ENCODE results near the gene ARRB1. TPM values are rescaled to one million over a fixed set of nuclear protein-coding genes. Genes with fewer than 3 reads are reported as not detected.
A peak's percentile ranks its signal among the peaks of the same experiment; 100 is the strongest.
"Not testable (repeated sequence)": the region's sequence is repeated elsewhere in the genome, so short reads cannot be mapped to it uniquely, and the experiment has no call there.

The ARRB1 gene
- total and polyA plus RNA-seq, 5 donors: 12.1 to 32.5 (median 26.4) TPM

GRCh38 chr11:75371949-75372876 is 20.8 kb upstream of the ARRB1 start:
- no peak for DNase-seq
- Histone ChIP-seq H3K27me3 (ENCODE audit: control insufficient read depth, insufficient read depth) (no peaks in the 10 kb centered on the region), H3K4me3 (ENCODE audit: low read length) (no peak overlapping the region), H3K4me1 (ENCODE audit: control insufficient read depth, insufficient read depth, low read length) (peaks cover 3% of the 10 kb centered on the region), H3K27ac (ENCODE audit: low read length) (no peak overlapping the region), H3K9me3 (ENCODE audit: control insufficient read depth, low read length) (no peaks in the 10 kb centered on the region)
- peak; percentile 73 to 81 for ATAC-seq
- intact Hi-C loops (cut with DNase I): loop anchor here in 1 of 4 donors (5.0 kb wide), 1 partner anchor 95 kb away; no protein-coding TSS in a partner anchor
- WGBS: 61% methylated on average over 8 of the region's 8 CpGs

- peak; percentile 49 to 52 for ATAC-seq
- intact Hi-C loops (cut with DNase I): loop anchor here in 1 of 4 donors (5.0 kb wide), 1 partner anchor 92 kb away; no protein-coding TSS in a partner anchor
- no peak overlapping the region for H3K27ac ChIP-seq (ENCODE audit: low read length)
- DNase-seq: peak in 1 of 3 donors; percentile 63
- no peaks in the 10 kb centered on the region for H3K9me3 ChIP-seq (ENCODE audit: control insufficient read depth, low read length)
- 70% methylated on average over 6 of the region's 6 CpGs for WGBS
- no peaks in the 10 kb centered on the region for H3K27me3 ChIP-seq (ENCODE audit: control insufficient read depth, insufficient read depth)
- no peak overlapping the region for H3K4me3 ChIP-seq (ENCODE audit: low read length)
- peaks cover 3% of the 10 kb centered on the region for H3K4me1 ChIP-seq (ENCODE audit: control insufficient read depth, insufficient read depth, low read length)
Measured at GRCh38 chr11:75369560-75370255, 18.2 kb upstream of the ARRB1 start.

- H3K27me3 ChIP-seq (ENCODE audit: control insufficient read depth, insufficient read depth); ATAC-seq; DNase-seq; intact Hi-C loops (cut with DNase I); H3K4me3 ChIP-seq (ENCODE audit: low read length); H3K9me3 ChIP-seq (ENCODE audit: control insufficient read depth, low read length); H3K4me1 ChIP-seq (ENCODE audit: control insufficient read depth, insufficient read depth, low read length); H3K27ac ChIP-seq (ENCODE audit: low read length): not testable (repeated sequence)
- 94% methylated on average over 5 of the region's 5 CpGs for WGBS
Measured at GRCh38 chr11:75366826-75367225, 15.4 kb upstream of the ARRB1 start.

- Histone ChIP-seq H3K9me3 (ENCODE audit: control insufficient read depth, low read length) (no peaks in the 10 kb centered on the region), H3K27me3 (ENCODE audit: control insufficient read depth, insufficient read depth) (no peaks in the 10 kb centered on the region), H3K27ac (ENCODE audit: low read length) (no peak overlapping the region), H3K4me1 (ENCODE audit: control insufficient read depth, insufficient read depth, low read length) (no peaks in the 10 kb centered on the region), H3K4me3 (ENCODE audit: low read length) (no peak overlapping the region)
- intact Hi-C loops (cut with DNase I): no loop called here
- ATAC-seq: peak in 1 of 2 donors; percentile 59
- WGBS: 40% methylated on average over 2 of the region's 2 CpGs
- DNase-seq: no peak
Measured at GRCh38 chr11:75365711-75366181, 14.3 kb upstream of the ARRB1 start.

- H3K9me3 ChIP-seq (ENCODE audit: control insufficient read depth, low read length); DNase-seq; H3K4me1 ChIP-seq (ENCODE audit: control insufficient read depth, insufficient read depth, low read length); intact Hi-C loops (cut with DNase I); H3K27me3 ChIP-seq (ENCODE audit: control insufficient read depth, insufficient read depth); H3K27ac ChIP-seq (ENCODE audit: low read length); H3K4me3 ChIP-seq (ENCODE audit: low read length); ATAC-seq: not testable (repeated sequence)
- 86% methylated on average over 4 of the region's 4 CpGs for WGBS
Measured at GRCh38 chr11:75362285-75362684, 10.8 kb upstream of the ARRB1 start.

- 53% methylated on average over 2 of the region's 2 CpGs for WGBS
- Histone ChIP-seq H3K9me3 (ENCODE audit: control insufficient read depth, low read length) (no peaks in the 10 kb centered on the region), H3K27ac (ENCODE audit: low read length) (no peak overlapping the region), H3K27me3 (ENCODE audit: control insufficient read depth, insufficient read depth) (no peaks in the 10 kb centered on the region), H3K4me1 (ENCODE audit: control insufficient read depth, insufficient read depth, low read length) (no peaks in the 10 kb centered on the region), H3K4me3 (ENCODE audit: low read length) (no peak overlapping the region)
- ATAC-seq (no peak), DNase-seq (no peak)
- intact Hi-C loops (cut with DNase I): no loop called here
Measured at GRCh38 chr11:75356613-75357012, 5.2 kb upstream of the ARRB1 start.

- WGBS: 86% methylated on average over 10 of the region's 10 CpGs
- H3K27me3 ChIP-seq (ENCODE audit: control insufficient read depth, insufficient read depth): no peaks in the 10 kb centered on the region
Measured at GRCh38 chr11:75355051-75355450, 3.6 kb upstream of the ARRB1 start.

GRCh38 chr11:75352588-75353206 is 1.2 kb upstream of the ARRB1 start:
- DNase-seq (no peak), ATAC-seq (no peak)
- H3K27ac ChIP-seq (ENCODE audit: low read length): peak overlapping the region; percentile 43
- peaks cover 13% of the 10 kb centered on the region for H3K4me1 ChIP-seq (ENCODE audit: control insufficient read depth, insufficient read depth, low read length)
- H3K9me3 ChIP-seq (ENCODE audit: control insufficient read depth, low read length): no peaks in the 10 kb centered on the region
- no peaks in the 10 kb centered on the region for H3K27me3 ChIP-seq (ENCODE audit: control insufficient read depth, insufficient read depth)
- 29% methylated on average over 5 of the region's 5 CpGs for WGBS
- H3K4me3 ChIP-seq (ENCODE audit: low read length): peak overlapping the region; percentile 56
- intact Hi-C loops (cut with DNase I): no loop called here

More at GRCh38 chr11:75355051-75355450, 3.6 kb upstream of the ARRB1 start:
- no peaks in the 10 kb centered on the region for H3K4me1 ChIP-seq (ENCODE audit: control insufficient read depth, insufficient read depth, low read length)
- DNase-seq (peak in 1 of 3 donors; percentile 16), ATAC-seq (no peak)
- no peak overlapping the region for H3K27ac ChIP-seq (ENCODE audit: low read length)
- H3K9me3 ChIP-seq (ENCODE audit: control insufficient read depth, low read length): no peaks in the 10 kb centered on the region
- intact Hi-C loops (cut with DNase I): no loop called here
- H3K4me3 ChIP-seq (ENCODE audit: low read length): no peak overlapping the region

- no peaks in the 10 kb centered on the region for H3K27me3 ChIP-seq (ENCODE audit: control insufficient read depth, insufficient read depth)
- WGBS: 1% methylated on average over 64 of the region's 64 CpGs
- ATAC-seq (peak; percentile 71 to 78), DNase-seq (peak; percentile 68 to 92 (median 91))
- no peaks in the 10 kb centered on the region for H3K9me3 ChIP-seq (ENCODE audit: control insufficient read depth, low read length)
- H3K4me3 ChIP-seq (ENCODE audit: low read length): peak overlapping the region; percentile 56
- intact Hi-C loops (cut with DNase I): no loop called here
- peaks cover 17% of the 10 kb centered on the region for H3K4me1 ChIP-seq (ENCODE audit: control insufficient read depth, insufficient read depth, low read length)
- peak overlapping the region; percentile 43 for H3K27ac ChIP-seq (ENCODE audit: low read length)
Measured at GRCh38 chr11:75351791-75352587, 528 bp upstream of the ARRB1 start.

Data from right cardiac atrium (tissue), 5 donors.